Loucy (cell line): ENCODE results near the gene LRCH1.

ENCODE experiments used
- H2AFZ ChIP-seq: fragments of 200-600 bp; sonication (generic); 2 replicates; pipeline ENCODE4 v1.6.0; 2016; ENCODE audit warnings: antibody characterized with exemption, mild to moderate bottlenecking, low read length, moderate library complexity
- H3F3A ChIP-seq: fragments of 200-600 bp; 2 replicates; pipeline ENCODE4 v1.6.0; 2016; ENCODE audit warnings: antibody characterized with exemption, low read depth, mild to moderate bottlenecking
- H3K27me3 ChIP-seq: fragments of 200-600 bp; sonication (generic); 2 replicates; pipeline ENCODE4 v1.6.1; 2014; ENCODE audit warnings: low read length, mild to moderate bottlenecking; ENCODE audit not compliant: insufficient read depth, poor library complexity, severe bottlenecking
- H3K36me3 ChIP-seq: fragments of 200-600 bp; sonication (generic); 2 replicates; pipeline ENCODE4 v1.6.1; 2016; ENCODE audit warnings: low read length; ENCODE audit not compliant: insufficient read depth
- H3K4me1 ChIP-seq: fragments of 200-600 bp; sonication (generic); 2 replicates; pipeline ENCODE4 v1.5.1; 2014; ENCODE audit warnings: low read length, mild to moderate bottlenecking; ENCODE audit not compliant: insufficient read depth, poor library complexity, severe bottlenecking
- H3K4me2 ChIP-seq: fragments of 200-600 bp; sonication (generic); 2 replicates; pipeline ENCODE4 v1.6.0; 2014; ENCODE audit warnings: antibody characterized with exemption, low read length, low read depth, mild to moderate bottlenecking; ENCODE audit not compliant: poor library complexity, severe bottlenecking
- H3K4me3 ChIP-seq: fragments of 200-600 bp; sonication (generic); 2 replicates; pipeline ENCODE4 v1.5.1; 2014; ENCODE audit warnings: low read length, mild to moderate bottlenecking, mixed read lengths; ENCODE audit not compliant: poor library complexity, severe bottlenecking
- H3K79me2 ChIP-seq: fragments of 200-600 bp; sonication (generic); 2 replicates; pipeline ENCODE4 v1.6.1; 2014; ENCODE audit warnings: low read length; ENCODE audit not compliant: insufficient read depth
- H3K9ac ChIP-seq: fragments of 200-600 bp; sonication (generic); 2 replicates; pipeline ENCODE4 v1.6.0; 2014; ENCODE audit warnings: mild to moderate bottlenecking, low read depth, low read length, moderate library complexity; ENCODE audit not compliant: poor library complexity, severe bottlenecking
- H3K9me2 ChIP-seq: fragments of 200-600 bp; sonication (generic); replicated peaks from 2 replicates; pipeline ENCODE4 v1.6.1; 2016; ENCODE audit warnings: low read depth, low read length, mixed read lengths
- H3K9me3 ChIP-seq: fragments of 200-600 bp; sonication (generic); 2 replicates; pipeline ENCODE4 v1.6.1; 2014; ENCODE audit warnings: mild to moderate bottlenecking, antibody characterized with exemption, low read length, low read depth; ENCODE audit not compliant: insufficient read depth
- H4K20me1 ChIP-seq: fragments of 200-600 bp; sonication (generic); 2 replicates; pipeline ENCODE4 v1.6.0; 2014; ENCODE audit warnings: antibody characterized with exemption, low read length, mild to moderate bottlenecking; ENCODE audit not compliant: insufficient read depth, poor library complexity, severe bottlenecking
- CTCF ChIP-seq: fragments of 200-600 bp; sonication (generic); conservative IDR thresholded peaks from 2 replicates; pipeline ENCODE4 v1.5.1; 2014; ENCODE audit warnings: mild to moderate bottlenecking, antibody characterized with exemption, low read length
- EZH2phosphoT487 ChIP-seq: fragments of 200-600 bp; IDR thresholded peaks from 2 replicates; pipeline ENCODE4 v1.6.1; 2018; ENCODE audit warnings: antibody characterized with exemption, mild to moderate bottlenecking, moderate library complexity, borderline replicate concordance

Gene LRCH1

GRCh38 chr13:46526100-46526735 lies 26.8 kb upstream of the LRCH1 start:
- Histone ChIP-seq H3K4me2 (no peak overlapping the region), H3K4me1 (peaks cover 26% of the 10 kb centered on the region)

GRCh38 chr13:46526740-46527139 lies 26.2 kb upstream of the LRCH1 start:
- no peaks in the 10 kb centered on the region for H3K36me3 ChIP-seq
- no peaks in the 10 kb centered on the region for H3K9me2 ChIP-seq
- H3K4me3 ChIP-seq, result no peak overlapping the region
- no peaks in the 10 kb centered on the region for H4K20me1 ChIP-seq
- 0 out of 2 replicates have a peak, but pooled peaks cover 5% of the 10 kb centered on the region for H3F3A ChIP-seq
- H3K9ac ChIP-seq, result no peak overlapping the region
- H3K4me2 ChIP-seq, result no peak overlapping the region
- peak overlapping the region; percentile 68; the same call in 1 of the 2 replicates for H2AFZ ChIP-seq
- no peak for TF ChIP-seq CTCF
- no peak for TF ChIP-seq EZH2phosphoT487
- H3K27me3 ChIP-seq, result no peaks in the 10 kb centered on the region
- H3K79me2 ChIP-seq, result no peaks in the 10 kb centered on the region
- no peaks in the 10 kb centered on the region for H3K9me3 ChIP-seq
- H3K4me1 ChIP-seq, result peaks cover 31% of the 10 kb centered on the region

More at GRCh38 chr13:46526100-46526735, 26.8 kb upstream of the LRCH1 start:
- Histone ChIP-seq H3K9me2 (no peaks in the 10 kb centered on the region), H3K9me3 (no peaks in the 10 kb centered on the region), H3F3A (0 out of 2 replicates have a peak, but pooled peaks cover 5% of the 10 kb centered on the region), H3K36me3 (no peaks in the 10 kb centered on the region), H4K20me1 (no peaks in the 10 kb centered on the region), H3K4me3 (no peak overlapping the region), H3K9ac (no peak overlapping the region), H3K27me3 (no peaks in the 10 kb centered on the region), H3K79me2 (no peaks in the 10 kb centered on the region), H2AFZ (peak overlapping the region; percentile 68; the same call in 1 of the 2 replicates)
- TF ChIP-seq EZH2phosphoT487, result no peak
- no peak for TF ChIP-seq CTCF

GRCh38 chr13:46527237-46527636 lies 25.7 kb upstream of the LRCH1 start:
- Histone ChIP-seq H3K9ac (no peak overlapping the region), H3F3A (0 out of 2 replicates have a peak, but pooled peaks cover 5% of the 10 kb centered on the region), H3K9me2 (no peaks in the 10 kb centered on the region), H3K36me3 (no peaks in the 10 kb centered on the region), H2AFZ (peak overlapping the region; percentile 1; the same call in 1 of the 2 replicates), H3K27me3 (no peaks in the 10 kb centered on the region), H3K9me3 (no peaks in the 10 kb centered on the region), H3K79me2 (no peaks in the 10 kb centered on the region), H3K4me1 (peaks cover 34% of the 10 kb centered on the region), H3K4me3 (no peak overlapping the region), H4K20me1 (no peaks in the 10 kb centered on the region), H3K4me2 (no peak overlapping the region)
- TF ChIP-seq CTCF, result no peak
- no peak for TF ChIP-seq EZH2phosphoT487
